ENCODE data around the gene RAD51B. TPM values are rescaled to one million over a fixed set of nuclear protein-coding genes. Genes with fewer than 3 reads are reported as not detected.
A peak's percentile ranks its signal among the peaks of the same experiment; 100 is the strongest.

Gene RAD51B
- total and polyA plus RNA-seq, 2 donors (not counting 1 experiment from before 2014, with no cell fraction given), result 4.6 to 16.3 TPM

GRCh38 chr14:68562911-68563250, 743.3 kb downstream of the RAD51B start:
- Histone ChIP-seq H3K36me3 (ENCODE audit: control insufficient read depth, insufficient read depth, low read length) (no peaks in the 10 kb centered on the region), H3K27ac (ENCODE audit: insufficient read depth, low read length) (no peak overlapping the region), H3K4me3 (replicated peaks in 1 of 4; ENCODE audit: control extremely low read depth in 1 of 4, insufficient read depth in 1 of 4, low read depth in 3 of 4, low read length in 4 of 4) (no peak overlapping the region), H3K27me3 (ENCODE audit: control insufficient read depth, insufficient read depth, low read length) (no peaks in the 10 kb centered on the region), H3K4me1 (ENCODE audit: control insufficient read depth, extremely low read depth, insufficient read depth, low read length) (no peaks in the 10 kb centered on the region), H4K20me1 (ENCODE audit: control insufficient read depth, extremely low read depth, insufficient read depth, low read length) (no peaks in the 10 kb centered on the region), H3K79me2 (ENCODE audit: control insufficient read depth, insufficient read depth, low read length) (no peaks in the 10 kb centered on the region), H3K9me3 (ENCODE audit: control insufficient read depth, insufficient read depth, low read depth, low read length) (no peaks in the 10 kb centered on the region), H3K4me2 (ENCODE audit: extremely low read depth, insufficient read depth, low read length) (no peak overlapping the region), H3K9ac (ENCODE audit: insufficient read depth, low read length) (no peak overlapping the region), H2AFZ (ENCODE audit: low read length) (no peak overlapping the region)
- DNase-seq (ENCODE audit: low read depth in 2 of 2), result no peak
- TF ChIP-seq CTCF (conservative IDR thresholded peaks at IDR 0.05 in 1 of 2, IDR thresholded peaks at IDR 0.05 in 1 of 2; ENCODE audit: low read depth in 1 of 2, low read length in 2 of 2) (no peak), EZH2 (IDR thresholded peaks at IDR 0.05; ENCODE audit: low read length, missing control alignments) (no peak)

- no peaks in the 10 kb centered on the region for H3K27me3 ChIP-seq (ENCODE audit: control insufficient read depth, insufficient read depth, low read length)
- no peaks in the 10 kb centered on the region for H3K9me3 ChIP-seq (ENCODE audit: control insufficient read depth, insufficient read depth, low read depth, low read length)
- H3K79me2 ChIP-seq (ENCODE audit: control insufficient read depth, insufficient read depth, low read length), result no peaks in the 10 kb centered on the region
- H3K9ac ChIP-seq (ENCODE audit: insufficient read depth, low read length), result no peak overlapping the region
- H4K20me1 ChIP-seq (ENCODE audit: control insufficient read depth, extremely low read depth, insufficient read depth, low read length), result no peaks in the 10 kb centered on the region
- H3K4me2 ChIP-seq (ENCODE audit: extremely low read depth, insufficient read depth, low read length), result peak overlapping the region; percentile 44
- H2AFZ ChIP-seq (ENCODE audit: low read length), result peak overlapping the region; percentile 19
- no peak for TF ChIP-seq CTCF (conservative IDR thresholded peaks at IDR 0.05 in 1 of 2, IDR thresholded peaks at IDR 0.05 in 1 of 2; ENCODE audit: low read depth in 1 of 2, low read length in 2 of 2)
- TF ChIP-seq EZH2 (IDR thresholded peaks at IDR 0.05; ENCODE audit: low read length, missing control alignments), result no peak
- no peak overlapping the region for H3K4me3 ChIP-seq (replicated peaks in 1 of 4; ENCODE audit: control extremely low read depth in 1 of 4, insufficient read depth in 1 of 4, low read depth in 3 of 4, low read length in 4 of 4)
- DNase-seq (ENCODE audit: low read depth in 2 of 2), result peak; percentile 72 to 82
- no peak overlapping the region for H3K27ac ChIP-seq (ENCODE audit: insufficient read depth, low read length)
- H3K4me1 ChIP-seq (ENCODE audit: control insufficient read depth, extremely low read depth, insufficient read depth, low read length), result no peaks in the 10 kb centered on the region
- no peaks in the 10 kb centered on the region for H3K36me3 ChIP-seq (ENCODE audit: control insufficient read depth, insufficient read depth, low read length)
Observed at GRCh38 chr14:68563251-68564131, 743.9 kb downstream of the RAD51B start.

- no peaks in the 10 kb centered on the region for H3K79me2 ChIP-seq (ENCODE audit: control insufficient read depth, insufficient read depth, low read length)
- no peaks in the 10 kb centered on the region for H3K4me1 ChIP-seq (ENCODE audit: control insufficient read depth, extremely low read depth, insufficient read depth, low read length)
- H3K9ac ChIP-seq (ENCODE audit: insufficient read depth, low read length), result no peak overlapping the region
- H3K9me3 ChIP-seq (ENCODE audit: control insufficient read depth, insufficient read depth, low read depth, low read length), result no peaks in the 10 kb centered on the region
- H3K27ac ChIP-seq (ENCODE audit: insufficient read depth, low read length), result no peak overlapping the region
- no peak for TF ChIP-seq EZH2 (IDR thresholded peaks at IDR 0.05; ENCODE audit: low read length, missing control alignments)
- H4K20me1 ChIP-seq (ENCODE audit: control insufficient read depth, extremely low read depth, insufficient read depth, low read length), result no peaks in the 10 kb centered on the region
- no peak overlapping the region for H3K4me2 ChIP-seq (ENCODE audit: extremely low read depth, insufficient read depth, low read length)
- no peak overlapping the region for H2AFZ ChIP-seq (ENCODE audit: low read length)
- H3K27me3 ChIP-seq (ENCODE audit: control insufficient read depth, insufficient read depth, low read length), result no peaks in the 10 kb centered on the region
- H3K36me3 ChIP-seq (ENCODE audit: control insufficient read depth, insufficient read depth, low read length), result no peaks in the 10 kb centered on the region
- DNase-seq (ENCODE audit: low read depth in 2 of 2), result no peak
- H3K4me3 ChIP-seq (replicated peaks in 1 of 4; ENCODE audit: control extremely low read depth in 1 of 4, insufficient read depth in 1 of 4, low read depth in 3 of 4, low read length in 4 of 4), result no peak overlapping the region
Observed at GRCh38 chr14:68564191-68564825, 744.7 kb downstream of the RAD51B start.
